IPS-18a (cell line): ENCODE measurements around the gene CYTH3.
"Not testable (repeated sequence)": the region's sequence is repeated elsewhere in the genome, so short reads cannot be mapped to it uniquely, and the experiment has no call there.

Source experiments
- H3K27ac ChIP-seq: one replicate; pipeline ENCODE4 v1.5.1; 2013; ENCODE audit warnings: low read length
- H3K27me3 ChIP-seq: one replicate; pipeline ENCODE4 v1.6.1; 2013; ENCODE audit warnings: mild to moderate bottlenecking, low read length; ENCODE audit not compliant: control insufficient read depth, insufficient read depth
- H3K36me3 ChIP-seq: one replicate; pipeline ENCODE4 v1.6.1; 2013; ENCODE audit warnings: low read depth, low read length; ENCODE audit not compliant: control insufficient read depth
- H3K4me1 ChIP-seq: one replicate; pipeline ENCODE4 v1.6.1; 2013; ENCODE audit warnings: low read depth, low read length; ENCODE audit not compliant: control insufficient read depth
- H3K4me3 ChIP-seq: one replicate; pipeline ENCODE4 v1.5.1; 2013; ENCODE audit warnings: low read length
- H3K9ac ChIP-seq: one replicate; pipeline ENCODE4 v1.6.1; 2013; ENCODE audit warnings: mild to moderate bottlenecking, low read length, moderate library complexity
- H3K9me3 ChIP-seq: one replicate; pipeline ENCODE4 v1.6.1; 2013; ENCODE audit warnings: low read depth, low read length; ENCODE audit not compliant: control insufficient read depth

CYTH3 gene

DNA sequence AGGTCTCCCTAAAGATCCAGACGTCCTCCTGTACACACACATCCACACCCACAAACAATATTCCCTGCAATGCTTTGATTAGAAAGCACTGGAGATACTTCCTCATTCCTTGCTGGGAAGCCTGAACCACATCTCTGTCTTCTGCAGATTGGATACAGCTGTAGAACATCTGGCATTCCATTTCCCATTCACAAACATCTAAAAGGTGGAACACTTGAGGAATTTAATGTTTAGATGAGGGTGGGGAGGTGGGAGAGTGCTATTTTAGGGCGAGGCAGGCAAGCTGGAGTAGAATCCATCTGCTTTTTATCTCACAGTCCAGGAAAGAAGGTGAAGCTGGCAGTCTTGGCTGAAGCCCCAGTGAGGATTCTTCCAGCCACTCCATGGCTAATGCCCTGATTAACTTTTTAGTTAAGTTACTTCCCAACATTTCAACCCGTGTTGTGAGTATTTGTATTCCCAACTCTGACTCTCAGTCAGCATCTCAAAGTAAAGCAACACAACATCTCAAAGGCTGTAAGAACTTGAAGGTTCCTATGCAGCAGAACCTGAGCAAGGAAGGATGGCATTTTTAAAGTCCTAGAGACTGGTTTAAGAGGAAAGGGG, 46.1 kb downstream of the CYTH3 start:
- H3K27me3 ChIP-seq, result no peaks in the 10 kb centered on the region
- no peaks in the 10 kb centered on the region for H3K9me3 ChIP-seq
- H3K4me1 ChIP-seq, result peaks cover 14% of the 10 kb centered on the region
- no peak overlapping the region for H3K27ac ChIP-seq
- no peak overlapping the region for H3K9ac ChIP-seq
- H3K36me3 ChIP-seq, result no peaks in the 10 kb centered on the region
- H3K4me3 ChIP-seq, result no peak overlapping the region

DNA sequence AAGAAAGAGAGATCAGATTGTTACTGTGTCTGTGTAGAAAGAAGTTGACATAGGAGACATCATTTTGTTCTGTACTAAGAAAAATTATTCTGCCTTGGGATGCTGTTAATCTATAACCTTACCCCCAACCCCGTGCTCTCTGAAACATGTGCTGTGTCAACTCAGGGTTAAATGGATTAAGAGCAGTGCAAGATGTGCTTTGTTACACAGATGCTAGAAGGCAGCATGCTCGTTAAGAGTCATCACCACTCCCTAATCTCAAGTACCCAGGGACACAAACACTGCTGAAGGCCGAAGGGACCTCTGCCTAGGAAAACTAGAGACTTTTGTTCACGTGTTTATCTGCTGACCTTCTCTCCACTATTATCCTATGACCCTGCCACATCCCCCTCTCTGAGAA, 49.0 kb downstream of the CYTH3 start:
- H3K27ac ChIP-seq, H3K36me3 ChIP-seq, H3K27me3 ChIP-seq, H3K9ac ChIP-seq, H3K4me3 ChIP-seq, H3K4me1 ChIP-seq, H3K9me3 ChIP-seq: not testable (repeated sequence)

DNA sequence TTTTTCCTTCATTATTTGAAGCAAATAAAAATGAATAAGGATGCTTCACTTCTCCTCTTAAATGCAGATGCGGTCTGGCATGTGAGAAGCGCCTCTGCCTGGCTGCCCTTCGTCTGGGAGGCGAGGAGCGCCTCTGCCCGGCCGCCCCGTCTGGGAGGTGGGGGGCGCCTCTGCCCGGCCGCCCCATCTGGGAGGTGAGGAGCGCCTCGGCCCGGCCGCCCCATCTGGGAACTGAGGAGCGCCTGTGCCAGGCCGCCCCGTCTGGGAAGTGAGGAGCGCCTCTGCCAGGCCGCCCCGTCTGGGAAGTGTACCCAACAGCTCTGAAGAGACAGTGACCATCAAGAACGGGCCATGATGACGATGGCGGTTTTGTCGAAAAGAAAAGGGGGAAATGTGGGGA, 49.4 kb downstream of the CYTH3 start:
- not testable (repeated sequence) for H3K4me3 ChIP-seq, H3K9me3 ChIP-seq, H3K36me3 ChIP-seq, H3K9ac ChIP-seq, H3K4me1 ChIP-seq, H3K27me3 ChIP-seq, H3K27ac ChIP-seq

DNA sequence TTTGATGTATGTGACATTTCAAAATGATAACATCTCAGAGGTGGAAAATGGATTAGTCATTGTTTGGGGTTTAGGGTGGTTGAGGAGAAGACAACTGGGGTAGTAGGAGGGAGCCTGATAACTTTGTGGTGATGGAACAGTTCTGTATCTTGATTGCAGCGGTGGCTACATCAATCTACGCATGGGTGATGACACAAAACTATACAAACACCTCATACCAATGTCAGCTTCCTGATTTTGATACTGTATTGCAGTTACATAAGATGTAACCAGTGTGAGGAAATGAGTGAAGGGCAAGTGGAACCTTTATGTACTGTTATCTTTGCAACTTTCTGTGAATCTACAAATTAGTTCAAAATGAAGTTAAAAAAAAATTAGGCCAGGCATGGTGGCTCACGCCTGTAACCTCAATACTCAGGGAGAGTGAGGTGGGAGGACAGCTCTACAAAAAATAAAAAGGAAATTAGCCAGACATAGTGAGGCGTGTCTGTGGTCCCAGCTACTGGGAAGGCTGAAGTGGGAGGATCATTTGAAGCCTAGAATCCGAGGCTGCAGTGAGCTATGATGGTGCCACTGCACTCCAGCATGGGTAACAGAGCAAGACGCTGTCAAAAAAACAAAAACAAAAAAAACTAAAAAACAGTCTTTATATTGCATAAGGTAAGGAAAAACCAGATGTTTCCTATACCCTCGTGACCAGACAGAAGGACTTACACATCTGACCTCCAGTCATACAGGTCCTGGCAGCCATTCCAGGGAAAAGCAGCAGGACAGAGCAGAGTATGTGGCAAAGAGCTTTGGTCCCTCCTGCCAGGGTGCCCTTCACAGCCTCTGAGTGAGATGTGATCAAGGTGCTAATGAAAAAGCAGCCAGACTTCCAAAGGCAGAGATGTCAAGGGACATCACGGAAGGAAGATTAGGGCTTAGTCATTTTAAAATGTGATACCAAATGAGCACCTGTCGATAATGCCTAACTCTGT, 50.8 kb downstream of the CYTH3 start:
- no peaks in the 10 kb centered on the region for H3K36me3 ChIP-seq
- no peak overlapping the region for H3K9ac ChIP-seq
- H3K4me1 ChIP-seq, result no peaks in the 10 kb centered on the region
- no peaks in the 10 kb centered on the region for H3K27me3 ChIP-seq
- H3K4me3 ChIP-seq, result no peak overlapping the region
- H3K27ac ChIP-seq, result no peak overlapping the region
- H3K9me3 ChIP-seq, result no peaks in the 10 kb centered on the region

DNA sequence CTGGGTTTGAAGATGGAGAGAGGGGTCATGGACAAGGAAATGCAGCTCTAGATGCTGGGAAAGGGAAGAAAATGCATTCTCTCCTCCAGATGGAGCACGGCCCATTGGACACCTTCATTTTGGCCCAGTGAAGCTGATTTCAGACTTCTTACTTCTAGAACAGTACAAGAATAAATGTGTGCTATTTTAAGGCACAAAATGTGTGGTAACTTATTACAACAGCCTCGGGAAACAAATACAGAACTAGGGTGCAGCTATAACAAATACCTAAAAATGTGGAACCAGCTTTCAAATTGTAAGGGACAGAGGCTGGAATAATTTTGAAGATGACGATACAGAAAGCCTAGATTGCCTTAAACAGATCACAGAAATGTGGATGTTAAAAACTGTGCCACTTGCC, 54.1 kb downstream of the CYTH3 start:
- no peak overlapping the region for H3K9ac ChIP-seq
- no peaks in the 10 kb centered on the region for H3K36me3 ChIP-seq
- H3K4me1 ChIP-seq, result no peaks in the 10 kb centered on the region
- H3K4me3 ChIP-seq, result no peak overlapping the region
- no peak overlapping the region for H3K27ac ChIP-seq
- H3K27me3 ChIP-seq, result no peaks in the 10 kb centered on the region
- H3K9me3 ChIP-seq, result no peaks in the 10 kb centered on the region

DNA sequence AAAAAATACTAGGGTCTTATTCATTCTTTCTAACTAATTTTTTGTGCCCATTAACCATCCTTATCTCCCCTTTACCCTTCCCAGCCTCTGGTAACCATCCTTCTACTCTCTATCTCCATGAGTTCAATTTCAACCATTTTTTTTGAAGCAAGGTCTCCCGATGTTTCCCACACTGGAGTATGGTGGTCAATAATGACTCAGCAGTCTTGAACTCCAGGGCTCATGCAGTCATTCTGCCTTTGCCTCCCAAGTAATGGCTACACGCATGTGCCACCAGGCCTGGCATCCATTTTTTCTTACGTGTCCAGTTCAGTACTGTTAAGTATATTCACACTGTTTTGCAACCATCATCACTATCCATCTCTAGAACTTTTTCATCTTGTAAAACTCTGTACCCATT, 60.4 kb downstream of the CYTH3 start:
- H3K27me3 ChIP-seq, result no peaks in the 10 kb centered on the region
- H3K4me1 ChIP-seq, result no peaks in the 10 kb centered on the region
- H3K4me3 ChIP-seq, result no peak overlapping the region
- H3K36me3 ChIP-seq, result no peaks in the 10 kb centered on the region
- no peak overlapping the region for H3K9ac ChIP-seq
- H3K9me3 ChIP-seq, result no peaks in the 10 kb centered on the region
- H3K27ac ChIP-seq, result no peak overlapping the region

DNA sequence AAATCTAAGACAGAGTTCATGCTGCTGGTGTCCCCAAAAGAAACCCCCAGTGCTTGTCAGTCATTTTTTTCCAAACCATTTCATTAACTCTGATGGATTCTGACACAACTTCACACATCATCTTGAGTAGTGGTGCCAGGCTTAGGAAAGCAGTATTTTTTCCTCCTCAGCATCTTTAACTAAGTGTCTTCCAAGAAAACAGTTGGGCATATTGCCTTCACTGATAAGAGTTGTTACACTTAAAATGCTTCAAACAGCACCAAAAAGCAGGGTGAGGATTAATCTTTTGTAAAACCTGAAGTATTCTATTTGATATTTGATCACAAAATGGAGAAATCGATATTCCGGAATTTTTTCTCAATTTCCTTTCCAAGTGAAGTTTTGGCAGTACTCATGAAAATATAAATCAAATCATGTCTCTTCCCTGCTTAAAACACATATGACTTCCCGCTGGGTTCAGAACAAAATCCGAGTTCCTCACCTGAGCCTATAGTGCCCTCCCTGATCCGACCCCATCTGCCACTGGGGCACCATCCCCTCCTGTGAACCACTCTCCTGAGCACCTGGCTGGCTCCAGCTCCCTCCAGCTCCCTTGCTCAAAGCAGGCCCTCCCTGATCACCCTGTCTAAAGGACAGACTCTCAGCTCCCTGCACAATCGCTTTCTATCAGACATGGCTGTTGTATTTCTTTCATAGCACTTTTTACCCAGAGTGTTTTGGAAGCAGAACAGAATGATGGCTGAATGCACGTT, 61.6 kb downstream of the CYTH3 start:
- Histone ChIP-seq H3K9me3 (no peaks in the 10 kb centered on the region), H3K36me3 (no peaks in the 10 kb centered on the region), H3K4me3 (no peak overlapping the region), H3K27me3 (no peaks in the 10 kb centered on the region), H3K9ac (no peak overlapping the region), H3K27ac (no peak overlapping the region), H3K4me1 (no peaks in the 10 kb centered on the region)

DNA sequence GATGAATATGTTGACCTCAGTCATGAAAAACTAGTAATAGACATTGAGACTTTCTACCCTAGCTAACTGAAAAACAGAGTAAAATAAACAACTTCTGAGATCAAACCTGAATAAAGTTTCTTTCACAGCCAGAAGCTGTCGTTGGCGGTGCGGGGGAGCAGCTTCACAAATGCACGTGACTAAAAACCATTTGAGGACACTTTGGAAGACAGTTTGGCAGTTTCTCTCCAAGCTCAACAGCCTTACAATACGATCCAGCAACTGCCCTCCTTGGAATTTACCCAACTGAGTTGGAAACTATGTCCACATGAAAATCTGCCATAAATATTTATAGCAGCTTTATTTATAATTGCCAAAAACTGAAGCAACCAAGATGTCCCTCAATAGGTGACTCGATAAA, 63.1 kb downstream of the CYTH3 start:
- Histone ChIP-seq H3K9me3 (no peaks in the 10 kb centered on the region), H3K27me3 (no peaks in the 10 kb centered on the region), H3K4me3 (no peak overlapping the region), H3K27ac (no peak overlapping the region), H3K4me1 (no peaks in the 10 kb centered on the region), H3K36me3 (no peaks in the 10 kb centered on the region), H3K9ac (no peak overlapping the region)

DNA sequence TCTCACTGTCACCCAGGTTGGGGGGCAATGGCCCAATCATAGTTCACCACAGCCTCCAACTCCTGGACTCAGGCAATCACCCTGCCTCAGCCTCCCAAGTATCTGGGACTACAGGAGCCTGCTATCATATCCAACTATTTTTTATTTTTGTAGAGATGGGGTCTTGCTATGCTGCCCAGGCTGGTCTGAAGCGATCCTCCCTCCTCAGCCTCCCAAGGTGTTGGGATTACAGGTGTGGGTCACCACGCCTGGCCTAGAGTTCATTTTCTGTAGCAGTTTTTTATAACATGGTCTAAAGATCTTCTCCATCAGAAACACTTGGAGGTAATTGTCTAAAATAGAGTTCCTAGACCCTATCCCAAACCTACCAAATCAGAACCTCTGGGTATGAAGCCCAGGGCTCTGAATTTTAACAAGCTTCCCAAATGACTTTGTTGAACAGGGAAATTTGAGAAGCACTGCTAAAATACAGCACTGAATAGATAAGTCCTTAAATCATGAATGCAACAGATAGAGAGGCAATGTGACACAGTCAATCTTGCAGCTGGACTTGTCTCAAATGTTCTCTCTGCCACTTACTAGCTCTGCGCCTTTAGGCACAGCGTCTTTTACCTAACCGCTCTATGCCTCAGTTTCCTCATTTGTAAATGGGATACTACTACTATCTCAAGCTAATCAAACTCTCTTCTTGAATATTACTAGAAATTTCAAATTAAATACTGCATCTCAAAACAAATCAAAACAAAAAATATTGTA, 63.7 kb downstream of the CYTH3 start:
- Histone ChIP-seq H3K36me3 (no peaks in the 10 kb centered on the region), H3K27me3 (no peaks in the 10 kb centered on the region), H3K9me3 (no peaks in the 10 kb centered on the region), H3K27ac (no peak overlapping the region), H3K9ac (no peak overlapping the region), H3K4me1 (no peaks in the 10 kb centered on the region), H3K4me3 (no peak overlapping the region)

DNA sequence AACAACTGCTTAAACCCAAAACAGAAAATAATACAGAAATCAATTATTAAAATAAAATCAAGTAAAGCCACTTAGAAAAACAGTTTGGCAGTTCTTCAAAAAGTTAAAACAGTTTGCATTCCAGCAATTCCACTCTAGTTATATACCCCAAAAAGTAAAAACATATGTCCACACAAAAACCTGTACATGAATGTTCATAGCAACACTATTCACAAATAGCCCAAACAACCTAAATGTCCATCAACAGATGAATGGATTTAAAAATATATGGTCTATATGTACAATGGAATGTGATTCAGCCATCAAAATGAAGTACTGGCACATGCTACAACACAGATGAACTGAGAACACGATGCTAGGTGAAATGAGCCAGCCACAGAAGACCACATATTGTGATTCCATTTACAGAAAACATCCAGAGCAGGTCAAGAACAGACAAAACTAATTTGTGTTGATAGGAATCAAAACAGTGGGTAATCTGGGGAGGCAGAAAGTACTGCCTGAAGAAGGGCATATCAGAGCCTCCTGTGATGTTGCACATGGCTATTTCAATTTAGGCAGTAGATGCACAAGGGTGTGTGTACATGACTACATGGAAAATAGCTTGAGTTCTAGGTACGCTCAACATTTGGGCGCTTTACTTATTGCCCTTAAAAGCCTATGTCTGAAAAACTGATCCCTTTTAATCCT, 66.3 kb downstream of the CYTH3 start:
- no peak overlapping the region for H3K27ac ChIP-seq
- no peaks in the 10 kb centered on the region for H3K9me3 ChIP-seq
- H3K36me3 ChIP-seq, result no peaks in the 10 kb centered on the region
- no peaks in the 10 kb centered on the region for H3K27me3 ChIP-seq
- no peak overlapping the region for H3K9ac ChIP-seq
- H3K4me3 ChIP-seq, result no peak overlapping the region
- H3K4me1 ChIP-seq, result no peaks in the 10 kb centered on the region

DNA sequence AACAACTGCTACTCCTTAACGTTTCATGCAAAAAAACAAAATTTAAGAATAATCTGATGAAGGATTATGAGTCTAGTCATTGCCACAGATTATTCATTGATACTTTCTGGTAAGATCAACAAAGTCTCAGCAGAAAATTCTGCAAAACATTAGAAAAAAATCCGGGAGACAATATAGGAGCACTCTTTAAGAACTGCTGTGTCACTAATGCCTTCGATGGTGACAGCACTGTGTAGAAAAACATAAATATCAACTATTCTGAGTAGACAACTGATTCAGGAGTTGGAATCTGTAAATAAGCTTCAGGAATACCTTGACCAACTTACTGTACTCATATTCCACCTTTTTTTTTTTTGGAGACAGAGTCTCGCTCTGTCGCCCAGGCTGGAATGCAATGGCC, 69.0 kb downstream of the CYTH3 start:
- Histone ChIP-seq H3K27ac (no peak overlapping the region), H3K9ac (no peak overlapping the region), H3K4me1 (peaks cover 15% of the 10 kb centered on the region), H3K9me3 (no peaks in the 10 kb centered on the region), H3K36me3 (no peaks in the 10 kb centered on the region), H3K4me3 (no peak overlapping the region), H3K27me3 (no peaks in the 10 kb centered on the region)
